PC-3 (cell line): ENCODE data around the gene UBE2L6. TPM values are rescaled to one million over a fixed set of nuclear protein-coding genes. Genes with fewer than 3 reads are reported as not detected.

Experiments
- ATAC-seq: fragments of 200-7000 bp; cut with Tn5 transposase; 2 replicates; pipeline ENCODE4 v1.9.1; 2020; ENCODE audit warnings: mild to moderate bottlenecking, moderate library complexity
- BruUV-seq: library from RNA; stranded (reverse); fragments of 400-500 nt; replicated peaks from 2 replicates; lab custom pipeline; 2021; lab: Mats Ljungman, UMichigan
- CTCF ChIA-PET: fragments of 300-600 bp; sonication (Branson Sonifier 250); formaldehyde crosslinking; loops from one replicate; lab custom pipeline; 2022; ENCODE audit warnings: antibody characterized with exemption; lab: Charles Lee
- POLR2A ChIA-PET: fragments of 300-600 bp; sonication (Branson Sonifier 250); formaldehyde crosslinking; loops from one replicate; lab custom pipeline; 2022; ENCODE audit warnings: antibody characterized with exemption; ENCODE audit not compliant: unreplicated experiment; lab: Charles Lee
- DNase-seq: peaks from one replicate; pipeline ENCODE4 v3.0.0-alpha.2; 2015
- H2AFZ ChIP-seq: fragments of 300-600 bp; sonication (generic); 2 replicates; pipeline ENCODE4 v1.6.0; 2016; ENCODE audit warnings: antibody characterized with exemption, low read length
- H3F3A ChIP-seq: fragments of 300-600 bp; sonication (generic); one replicate; pipeline ENCODE4 v1.6.0; 2017; ENCODE audit warnings: antibody characterized with exemption, low read length, control low read depth, mild to moderate bottlenecking; ENCODE audit not compliant: unreplicated experiment
- H3K27ac ChIP-seq: fragments of 300-600 bp; sonication (generic); 2 replicates; pipeline ENCODE4 v1.5.1; 2016; ENCODE audit warnings: mild to moderate bottlenecking, low read length
- H3K27me3 ChIP-seq: fragments of 300-600 bp; sonication (generic); 2 replicates; pipeline ENCODE4 v1.6.1; 2016; ENCODE audit warnings: low read length, mixed read lengths
- H3K36me3 ChIP-seq: fragments of 300-600 bp; sonication (generic); 2 replicates; pipeline ENCODE4 v1.6.1; 2016; ENCODE audit warnings: low read depth, mixed run types, low read length, mixed read lengths
- H3K4me1 ChIP-seq: fragments of 300-600 bp; sonication (generic); 2 replicates; pipeline ENCODE4 v1.5.1; 2016; ENCODE audit warnings: low read length; ENCODE audit not compliant: insufficient read depth
- H3K4me2 ChIP-seq: fragments of 300-600 bp; sonication (generic); 2 replicates; pipeline ENCODE4 v1.6.0; 2016; ENCODE audit warnings: low read length
- H3K4me3 ChIP-seq: fragments of 300-600 bp; sonication (generic); 2 replicates; pipeline ENCODE4 v1.5.1; 2016; ENCODE audit warnings: mild to moderate bottlenecking, low read length, mixed read lengths
- H3K79me2 ChIP-seq: fragments of 300-600 bp; sonication (generic); 2 replicates; pipeline ENCODE4 v1.6.1; 2017; ENCODE audit warnings: low read length, mixed read lengths
- H3K9ac ChIP-seq: fragments of 300-600 bp; sonication (generic); 2 replicates; pipeline ENCODE4 v1.6.0; 2016; ENCODE audit warnings: mild to moderate bottlenecking, low read length
- H3K9me2 ChIP-seq: fragments of 300-600 bp; sonication (generic); replicated peaks from 2 replicates; pipeline ENCODE4 v1.6.1; 2016; ENCODE audit warnings: mixed run types, low read length, mixed read lengths
- H3K9me3 ChIP-seq: fragments of 300-600 bp; sonication (generic); 2 replicates; pipeline ENCODE4 v1.6.1; 2016; ENCODE audit warnings: low read length, mixed read lengths
- H4K20me1 ChIP-seq: fragments of 300-600 bp; sonication (generic); 2 replicates; pipeline ENCODE4 v1.6.1; 2016; ENCODE audit warnings: low read length, mixed read lengths
- EZH2 ChIP-seq: fragments of 300-600 bp; sonication (generic); IDR thresholded peaks from one replicate; pipeline ENCODE4 v1.6.1; 2017; ENCODE audit warnings: antibody characterized with exemption, mild to moderate bottlenecking, low read length; ENCODE audit not compliant: unreplicated experiment
- EZH2phosphoT487 ChIP-seq: fragments of 300-600 bp; sonication (generic); IDR thresholded peaks from 2 replicates; pipeline ENCODE4 v1.6.1; 2018; ENCODE audit warnings: mild to moderate bottlenecking, antibody characterized with exemption, low read length, borderline replicate concordance
- intact Hi-C: fragments of 100-400 bp; cut with micrococcal nuclease; formaldehyde crosslinking; loops from 2 replicates; pipeline ENCODE4 v1.9.0; 2023
- total RNA-seq: library from RNA; depleted of rRNA; stranded (reverse); fragments of >200 nt; gene quantifications from 2 replicates; pipeline ENCODE4 v1.2.3, GENCODE V29; 2014
- TF ChIP-seq, protein P1 (sequence below): fragments of 300-600 bp; sonication (generic); conservative IDR thresholded peaks from 2 replicates; pipeline ENCODE4 v1.5.1; 2017; ENCODE audit warnings: antibody characterized with exemption, low read depth, mild to moderate bottlenecking, low read length

UBE2L6 gene
- total RNA-seq, 1 experiment from 2014 or later, result 16.5 TPM

- H3K27ac ChIP-seq, result no peak overlapping the region
- H4K20me1 ChIP-seq, result no peaks in the 10 kb centered on the region
- intact Hi-C loops, result no loop called here
- no peak overlapping the region for H3K4me2 ChIP-seq
- no peaks in the 10 kb centered on the region for H3K4me1 ChIP-seq
- ATAC-seq (no peak), DNase-seq (no peak)
- H3K4me3 ChIP-seq, result no peak overlapping the region
- no peak overlapping the region for H2AFZ ChIP-seq
- BruUV-seq, result TSS peak; percentile 64
- H3K9me2 ChIP-seq, result no peaks in the 10 kb centered on the region
- no peaks in the 10 kb centered on the region for H3K79me2 ChIP-seq
- H3K36me3 ChIP-seq, result no peaks in the 10 kb centered on the region
- no peaks in the 10 kb centered on the region for H3K27me3 ChIP-seq
- no peak overlapping the region for H3K9ac ChIP-seq
- ChIA-PET CTCF (no interaction called here), POLR2A (no interaction called here)
- TF ChIP-seq EZH2 (no peak), EZH2phosphoT487 (no peak)
- TF ChIP-seq, protein P1, sequence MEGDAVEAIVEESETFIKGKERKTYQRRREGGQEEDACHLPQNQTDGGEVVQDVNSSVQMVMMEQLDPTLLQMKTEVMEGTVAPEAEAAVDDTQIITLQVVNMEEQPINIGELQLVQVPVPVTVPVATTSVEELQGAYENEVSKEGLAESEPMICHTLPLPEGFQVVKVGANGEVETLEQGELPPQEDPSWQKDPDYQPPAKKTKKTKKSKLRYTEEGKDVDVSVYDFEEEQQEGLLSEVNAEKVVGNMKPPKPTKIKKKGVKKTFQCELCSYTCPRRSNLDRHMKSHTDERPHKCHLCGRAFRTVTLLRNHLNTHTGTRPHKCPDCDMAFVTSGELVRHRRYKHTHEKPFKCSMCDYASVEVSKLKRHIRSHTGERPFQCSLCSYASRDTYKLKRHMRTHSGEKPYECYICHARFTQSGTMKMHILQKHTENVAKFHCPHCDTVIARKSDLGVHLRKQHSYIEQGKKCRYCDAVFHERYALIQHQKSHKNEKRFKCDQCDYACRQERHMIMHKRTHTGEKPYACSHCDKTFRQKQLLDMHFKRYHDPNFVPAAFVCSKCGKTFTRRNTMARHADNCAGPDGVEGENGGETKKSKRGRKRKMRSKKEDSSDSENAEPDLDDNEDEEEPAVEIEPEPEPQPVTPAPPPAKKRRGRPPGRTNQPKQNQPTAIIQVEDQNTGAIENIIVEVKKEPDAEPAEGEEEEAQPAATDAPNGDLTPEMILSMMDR, result no peak
- H3K9me3 ChIP-seq, result no peaks in the 10 kb centered on the region
- H3F3A ChIP-seq, result no peaks in the 10 kb centered on the region
These were observed 15.5 kb downstream of the UBE2L6 start for GRCh38 chr11:57551941-57552340.

DNA sequence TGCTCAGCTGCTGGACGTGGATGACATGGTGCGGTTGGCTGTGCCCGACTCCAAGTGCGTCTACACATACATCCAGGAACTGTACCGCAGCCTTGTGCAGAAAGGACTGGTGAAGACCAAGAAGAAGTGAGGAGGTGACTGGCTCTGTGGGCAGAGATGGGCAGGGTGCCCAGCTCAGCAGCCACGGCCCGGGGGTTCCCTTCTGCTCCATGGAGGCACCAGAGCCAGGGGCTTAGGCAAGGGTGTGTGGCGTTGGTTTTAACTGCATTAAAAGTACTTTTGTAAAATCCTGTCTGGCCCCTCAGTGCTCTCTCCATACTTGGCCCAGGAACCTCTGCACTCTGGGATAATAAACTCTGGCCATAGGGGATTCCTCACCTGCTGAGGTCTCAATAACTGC is 17.5 kb downstream of the UBE2L6 start:
- Histone ChIP-seq H3K9ac (no peak overlapping the region), H3K27me3 (no peaks in the 10 kb centered on the region), H3K4me2 (no peak overlapping the region), H3K79me2 (no peaks in the 10 kb centered on the region), H3K4me1 (no peaks in the 10 kb centered on the region), H3K4me3 (no peak overlapping the region), H3K9me3 (no peaks in the 10 kb centered on the region), H2AFZ (no peak overlapping the region), H3K36me3 (no peaks in the 10 kb centered on the region), H3K27ac (no peak overlapping the region), H3K9me2 (no peaks in the 10 kb centered on the region), H3F3A (no peaks in the 10 kb centered on the region), H4K20me1 (no peaks in the 10 kb centered on the region)
- intact Hi-C loops, result no loop called here
- no TSS peak for BruUV-seq
- ATAC-seq, result no peak
- DNase-seq, result no peak
- ChIA-PET CTCF (no interaction called here), POLR2A (no interaction called here)
- TF ChIP-seq, protein P1, result no peak
- TF ChIP-seq EZH2, result no peak

GRCh38 chr11:57547854-57548377 is 19.6 kb downstream of the UBE2L6 start:
- ATAC-seq (no peak), DNase-seq (no peak)
- H3K27me3 ChIP-seq, result no peaks in the 10 kb centered on the region
- H2AFZ ChIP-seq, result no peak overlapping the region
- no peak overlapping the region for H3K27ac ChIP-seq
- BruUV-seq, result no TSS peak
- H3K4me2 ChIP-seq, result no peak overlapping the region
- H3F3A ChIP-seq, result no peaks in the 10 kb centered on the region
- TF ChIP-seq, protein P1, result no peak
- TF ChIP-seq EZH2phosphoT487 (no peak), EZH2 (no peak)
- no peaks in the 10 kb centered on the region for H3K9me3 ChIP-seq
- intact Hi-C loops, result no loop called here
- CTCF ChIA-PET, result no interaction called here
- no peak overlapping the region for H3K9ac ChIP-seq
- no peaks in the 10 kb centered on the region for H3K79me2 ChIP-seq
- H3K36me3 ChIP-seq, result no peaks in the 10 kb centered on the region
- POLR2A ChIA-PET, result no interaction called here
- H3K4me3 ChIP-seq, result no peak overlapping the region
- H4K20me1 ChIP-seq, result no peaks in the 10 kb centered on the region
- H3K4me1 ChIP-seq, result no peaks in the 10 kb centered on the region
- no peaks in the 10 kb centered on the region for H3K9me2 ChIP-seq
